Fibroblast of pulmonary artery (primary cell): ENCODE data around the gene ACTL6B.

Source experiments
- DNase-seq: peaks from one replicate; pipeline ENCODE4 v3.0.0-alpha.2; 2010; ENCODE audit warnings: low read depth
- H3K4me3 ChIP-seq: replicated peaks from 2 replicates; pipeline ENCODE4 v1.5.1; 2011; ENCODE audit warnings: low read depth, mild to moderate bottlenecking, control low read depth, low read length, moderate library complexity
- TF ChIP-seq, protein P1 (sequence below): IDR thresholded peaks from 2 replicates; pipeline ENCODE4 v1.5.1; 2011; ENCODE audit warnings: mild to moderate bottlenecking, control low read depth, low read length, inconsistent platforms; ENCODE audit errors: missing control alignments

The ACTL6B gene

DNA sequence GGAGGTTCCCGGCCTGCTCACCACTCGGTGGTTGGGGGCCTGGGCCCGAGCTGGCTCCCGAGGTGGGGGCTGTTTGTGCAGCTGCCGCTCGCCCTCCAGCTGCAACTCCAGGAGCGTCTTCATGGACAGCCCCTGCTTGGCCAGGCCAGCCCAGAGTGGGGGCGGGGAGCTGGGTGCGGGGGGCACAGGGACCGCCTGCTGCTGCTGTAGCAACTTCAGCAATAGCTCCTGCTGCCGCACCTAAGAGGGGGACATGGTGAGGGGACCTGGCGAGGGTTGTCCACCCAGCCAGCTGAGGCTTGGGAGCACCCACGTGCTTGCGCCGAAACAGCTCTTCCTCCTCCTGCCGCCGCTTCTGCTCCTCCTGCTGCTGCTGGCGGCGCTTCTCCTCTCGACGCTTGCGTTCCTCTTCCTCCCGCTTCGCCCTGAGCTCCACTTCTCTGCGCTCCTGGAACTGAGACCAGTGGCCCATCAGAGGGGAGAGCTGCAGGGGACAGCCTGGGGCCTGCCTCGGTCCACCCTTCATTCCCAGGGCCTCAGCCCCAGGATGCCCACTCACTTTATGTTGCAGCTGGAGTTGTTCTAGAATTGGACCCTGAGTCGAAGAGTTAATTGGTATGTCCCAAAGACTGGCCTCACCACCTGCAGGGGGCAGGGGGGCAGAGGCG lies 26.9 kb upstream of the ACTL6B start:
- no peak overlapping the region for H3K4me3 ChIP-seq
- no peak for DNase-seq
- TF ChIP-seq, protein P1, sequence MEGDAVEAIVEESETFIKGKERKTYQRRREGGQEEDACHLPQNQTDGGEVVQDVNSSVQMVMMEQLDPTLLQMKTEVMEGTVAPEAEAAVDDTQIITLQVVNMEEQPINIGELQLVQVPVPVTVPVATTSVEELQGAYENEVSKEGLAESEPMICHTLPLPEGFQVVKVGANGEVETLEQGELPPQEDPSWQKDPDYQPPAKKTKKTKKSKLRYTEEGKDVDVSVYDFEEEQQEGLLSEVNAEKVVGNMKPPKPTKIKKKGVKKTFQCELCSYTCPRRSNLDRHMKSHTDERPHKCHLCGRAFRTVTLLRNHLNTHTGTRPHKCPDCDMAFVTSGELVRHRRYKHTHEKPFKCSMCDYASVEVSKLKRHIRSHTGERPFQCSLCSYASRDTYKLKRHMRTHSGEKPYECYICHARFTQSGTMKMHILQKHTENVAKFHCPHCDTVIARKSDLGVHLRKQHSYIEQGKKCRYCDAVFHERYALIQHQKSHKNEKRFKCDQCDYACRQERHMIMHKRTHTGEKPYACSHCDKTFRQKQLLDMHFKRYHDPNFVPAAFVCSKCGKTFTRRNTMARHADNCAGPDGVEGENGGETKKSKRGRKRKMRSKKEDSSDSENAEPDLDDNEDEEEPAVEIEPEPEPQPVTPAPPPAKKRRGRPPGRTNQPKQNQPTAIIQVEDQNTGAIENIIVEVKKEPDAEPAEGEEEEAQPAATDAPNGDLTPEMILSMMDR = no peak

DNA sequence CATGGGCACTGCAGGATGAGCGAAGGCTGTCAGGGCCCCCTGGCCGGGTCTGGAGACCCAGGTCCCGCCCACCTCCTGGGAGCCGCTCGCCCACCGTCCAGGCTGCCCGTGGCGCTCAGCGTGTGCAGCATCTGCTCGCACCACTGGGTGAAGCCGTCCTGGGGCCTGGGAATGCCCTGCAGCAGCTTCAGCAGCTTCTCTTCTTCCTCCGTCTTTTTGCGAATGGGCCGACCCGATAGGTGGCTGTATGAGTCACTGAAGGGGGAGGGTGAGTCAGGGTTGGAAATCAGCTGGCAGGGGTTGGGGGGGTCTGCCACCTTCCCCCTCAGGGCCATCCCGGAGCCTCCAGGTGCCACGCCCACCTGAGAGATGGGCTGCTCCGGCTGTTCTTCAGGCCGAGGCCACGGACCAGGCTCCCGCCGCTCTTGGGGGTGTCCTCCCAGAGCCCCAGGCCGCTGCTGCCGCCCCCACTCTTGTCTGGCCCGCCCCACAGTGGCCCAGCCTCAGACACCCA lies 26.0 kb upstream of the ACTL6B start:
- H3K4me3 ChIP-seq = no peak overlapping the region
- DNase-seq = no peak
- TF ChIP-seq, protein P1 = no peak

DNA sequence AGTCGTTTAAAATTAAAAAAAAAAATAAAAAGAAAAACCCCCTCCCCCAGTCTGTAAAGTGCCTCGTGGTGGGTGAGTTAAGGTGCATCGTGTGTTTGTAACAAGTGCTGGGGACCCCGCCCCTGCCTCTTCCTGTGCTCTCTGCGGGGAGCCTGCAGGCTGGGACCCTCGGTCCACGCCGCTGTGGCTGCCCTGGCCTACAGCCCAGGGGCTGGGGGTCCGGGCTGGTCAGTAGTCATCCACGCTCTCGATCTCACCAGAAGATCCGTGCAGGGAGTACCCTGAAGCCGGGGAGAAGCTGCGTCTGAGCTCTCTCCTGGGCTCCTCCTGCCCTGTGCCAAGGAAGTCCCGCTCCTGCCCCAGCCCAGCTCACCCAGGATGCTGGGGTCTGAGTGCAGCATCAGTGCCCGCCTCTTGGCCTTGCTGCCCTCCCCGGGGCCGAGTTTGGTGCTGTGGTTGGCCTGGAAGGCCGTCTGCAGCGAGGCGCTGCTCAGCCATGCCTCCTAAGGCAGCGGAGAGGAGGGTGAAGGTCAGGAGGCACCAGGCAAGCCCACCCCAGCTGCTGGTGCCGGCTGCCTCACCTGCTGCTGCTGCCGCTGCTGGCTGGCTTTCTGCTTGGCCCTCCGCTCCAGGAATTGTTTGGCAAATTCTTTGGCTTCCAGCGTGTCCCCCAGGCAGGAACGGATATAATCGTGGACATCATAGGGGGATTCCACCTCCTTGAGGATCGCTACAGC lies 25.4 kb upstream of the ACTL6B start:
- DNase-seq = no peak
- no peak overlapping the region for H3K4me3 ChIP-seq
- TF ChIP-seq, protein P1 = no peak

DNA sequence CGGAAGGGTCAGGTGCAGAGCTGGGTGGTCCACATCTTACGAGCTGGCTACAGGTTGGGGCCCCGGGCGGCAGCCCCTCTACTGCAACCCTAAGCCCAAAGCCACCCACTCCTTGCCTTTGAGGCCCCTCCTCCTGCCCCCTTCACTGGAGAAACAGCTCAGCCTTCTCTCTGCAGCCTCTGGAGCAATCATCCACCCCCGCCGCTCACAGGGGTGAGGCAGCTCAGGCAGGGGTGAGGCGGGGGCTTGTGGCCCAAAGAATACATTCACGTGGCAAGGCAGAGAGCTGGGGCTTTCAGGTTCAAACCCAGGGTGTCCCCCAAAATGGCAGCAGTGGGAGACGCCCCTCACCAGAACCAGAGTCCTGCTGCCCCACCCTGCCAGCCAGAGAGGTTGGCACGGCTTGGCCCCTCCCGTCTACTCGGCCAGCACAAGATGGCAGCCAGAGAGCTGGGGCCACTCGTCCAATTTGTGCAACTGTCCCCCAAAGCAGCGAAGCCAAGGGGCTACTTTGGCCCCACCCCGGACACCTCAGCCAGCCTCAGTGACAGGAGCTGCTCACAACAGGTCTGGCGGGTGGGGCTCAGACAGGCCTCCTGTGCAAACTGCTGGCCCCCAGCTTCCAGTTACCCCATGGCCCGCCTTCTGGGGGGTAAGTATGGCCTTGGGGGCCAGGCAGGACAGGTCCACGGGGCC lies 24.5 kb upstream of the ACTL6B start:
- no peak for DNase-seq
- H3K4me3 ChIP-seq = no peak overlapping the region
- TF ChIP-seq, protein P1 = no peak

DNA sequence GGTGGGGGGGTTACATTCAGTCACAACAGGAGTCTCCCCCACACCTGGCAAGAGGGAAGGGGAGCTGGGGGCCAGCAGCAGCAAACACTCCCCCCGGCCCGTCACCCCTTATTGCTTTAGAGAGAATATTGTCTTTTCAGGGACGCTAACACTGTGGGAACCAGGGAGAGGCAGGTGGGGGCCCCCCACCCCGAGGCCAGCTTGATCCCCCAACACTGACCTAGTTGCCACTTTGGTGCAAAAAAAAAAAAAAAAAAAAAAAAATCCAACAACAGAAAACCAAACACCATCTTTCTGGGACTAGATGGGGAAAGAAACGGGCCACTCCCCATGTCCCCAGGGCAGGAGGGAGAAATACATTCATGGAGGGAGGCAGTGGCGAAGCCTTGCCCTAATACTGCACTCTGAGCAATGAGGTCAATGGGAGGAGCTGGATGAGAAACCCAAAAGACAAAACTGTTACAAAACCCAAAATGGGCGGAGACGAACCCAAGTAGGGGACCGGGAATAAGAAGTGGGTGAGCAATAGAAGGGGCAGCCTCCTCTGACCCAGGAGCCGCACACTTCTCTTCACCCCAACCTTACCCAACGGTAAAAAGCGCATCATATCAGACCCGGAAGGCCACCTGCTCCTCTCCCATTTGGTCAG lies 23.8 kb upstream of the ACTL6B start:
- H3K4me3 ChIP-seq = no peak overlapping the region
- TF ChIP-seq, protein P1 = no peak
- no peak for DNase-seq

DNA sequence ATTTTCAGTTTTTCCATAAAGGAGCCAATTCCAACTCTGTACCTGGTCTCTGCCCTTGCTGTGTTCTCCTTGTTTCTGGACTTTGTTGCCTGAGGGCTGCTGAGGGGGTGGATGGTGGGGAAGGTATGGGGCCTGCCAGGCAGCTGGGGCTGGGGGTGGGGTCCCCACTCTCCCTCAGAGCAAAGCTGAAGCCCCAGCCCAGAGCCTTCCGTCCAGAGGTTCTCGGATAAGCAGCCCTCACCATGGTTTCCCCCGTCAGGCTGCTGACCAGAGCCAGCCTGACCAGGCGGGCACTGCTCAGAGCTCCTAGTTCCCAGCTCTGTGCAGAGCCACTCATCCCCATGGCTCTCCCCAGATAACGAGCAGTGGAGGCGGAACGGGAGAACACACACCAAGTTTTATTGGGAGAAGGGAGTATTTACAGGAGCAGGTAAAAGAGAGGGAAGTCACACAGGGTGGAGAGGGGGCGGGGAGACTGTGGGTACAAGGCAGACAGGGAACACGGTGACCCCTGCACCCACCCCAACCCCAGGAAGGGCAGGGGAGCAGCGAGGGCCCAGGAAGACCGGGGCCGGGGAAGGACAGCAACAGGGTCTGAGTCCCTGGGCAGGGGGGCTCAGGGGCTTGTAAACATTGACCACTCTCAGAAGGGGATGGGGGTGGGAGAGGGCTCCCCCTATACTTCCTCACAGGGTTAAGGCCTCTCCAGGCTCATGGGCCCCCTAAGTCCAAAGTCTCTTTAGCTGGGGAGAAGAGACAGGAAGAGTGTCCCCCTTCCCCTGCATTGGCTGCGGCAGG lies 23.1 kb upstream of the ACTL6B start:
- H3K4me3 ChIP-seq = no peak overlapping the region
- no peak for DNase-seq
- TF ChIP-seq, protein P1 = no peak
